HAP-1 (cell line): Measurements from ENCODE around the gene HCK.
"Not testable (repeated sequence)": the region's sequence is repeated elsewhere in the genome, so short reads cannot be mapped to it uniquely, and the experiment has no call there.

Experiments
- DNase-seq, 2 experiments: peaks; one replicate each; pipeline ENCODE4 v3.0.0-alpha.2; 2016 to 2020; ENCODE audit warnings: low spot score in 2 of 2
- H3K27me3 ChIP-seq: fragments of 250-450 bp; sonication (Bioruptor Pico); 2 replicates; pipeline ENCODE4 v1.5.1; 2020; ENCODE audit warnings: low read depth, mild to moderate bottlenecking, moderate library complexity
- H3K36me3 ChIP-seq: fragments of 250-450 bp; sonication (Bioruptor Pico); replicated peaks from 2 replicates; pipeline ENCODE4 v1.5.1; 2020; ENCODE audit warnings: mild to moderate bottlenecking
- H3K4me1 ChIP-seq: fragments of 250-450 bp; sonication (Bioruptor Pico); 2 replicates; pipeline ENCODE4 v1.5.1; 2020; ENCODE audit warnings: mild to moderate bottlenecking
- H3K4me3 ChIP-seq: fragments of 250-450 bp; sonication (Bioruptor Pico); 2 replicates; pipeline ENCODE4 v1.5.1; 2020; ENCODE audit warnings: mild to moderate bottlenecking, moderate library complexity
- H3K9me3 ChIP-seq: fragments of 250-450 bp; sonication (Bioruptor Pico); 2 replicates; pipeline ENCODE4 v1.5.1; 2020; ENCODE audit warnings: mild to moderate bottlenecking, moderate library complexity
- in situ Hi-C: fragments of 300-500 bp; cut with MboI; formaldehyde crosslinking; loops from 3 replicates; pipeline ENCODE4 v1.14.3; 2020; ENCODE audit warnings: low sequenced_read_pairs, inconsistent platforms, mixed read lengths

The HCK gene

DNA sequence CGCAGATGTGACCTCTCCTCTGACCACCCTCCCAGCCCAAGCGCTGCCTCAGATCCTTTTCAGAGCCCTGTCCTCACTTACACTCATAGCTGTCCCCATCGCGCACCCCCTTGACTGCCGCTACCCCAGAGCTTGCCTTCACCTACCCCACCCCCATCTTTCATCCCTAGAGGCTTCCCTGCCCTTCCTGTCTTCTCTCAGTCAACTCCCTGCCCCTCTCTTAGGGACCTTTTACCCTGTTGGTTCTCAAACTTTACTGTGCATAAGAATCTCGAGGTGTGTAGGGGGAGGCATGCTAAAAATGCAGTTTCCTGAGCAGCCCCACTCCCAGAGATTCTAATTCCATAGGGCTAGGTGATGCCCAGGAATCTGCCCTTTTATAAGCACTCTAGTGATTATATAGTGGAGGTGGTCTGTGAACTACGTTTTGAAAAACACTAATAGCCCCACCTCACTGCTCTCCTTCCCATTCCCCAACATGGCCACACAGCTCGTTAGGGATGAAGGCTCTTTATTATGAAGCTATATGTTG, 58.2 kb downstream of the HCK start:
- Histone ChIP-seq H3K27me3 (no peaks in the 10 kb centered on the region), H3K36me3 (peaks cover 6% of the 10 kb centered on the region), H3K4me1 (peaks cover 6% of the 10 kb centered on the region), H3K4me3 (peak overlapping the region; percentile 97), H3K9me3 (no peaks in the 10 kb centered on the region)
- in situ Hi-C loops = no loop called here
- DNase-seq = no peak

DNA sequence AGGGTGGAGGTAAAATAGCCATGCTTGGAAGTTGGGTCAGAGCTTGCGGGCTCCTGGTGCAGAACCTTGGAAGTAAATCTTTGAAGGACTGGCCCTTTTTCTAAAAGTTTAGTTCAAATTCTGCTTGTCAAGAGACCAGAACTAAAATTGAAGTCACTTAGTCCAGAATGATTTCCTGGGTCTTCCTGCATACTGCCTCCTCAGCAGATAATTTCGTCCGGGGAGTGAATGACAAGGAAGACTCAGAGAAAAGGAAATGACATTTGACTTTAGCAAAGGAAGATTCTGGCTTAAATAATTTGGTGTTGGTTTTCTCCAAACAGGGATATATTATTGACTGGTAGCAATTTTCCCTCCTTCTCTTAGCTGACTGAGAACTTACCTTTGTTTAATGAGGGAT, 58.7 kb downstream of the HCK start:
- Histone ChIP-seq H3K27me3 (no peaks in the 10 kb centered on the region), H3K36me3 (peaks cover 9% of the 10 kb centered on the region), H3K4me1 (peaks cover 6% of the 10 kb centered on the region), H3K4me3 (peak overlapping the region; percentile 97), H3K9me3 (no peaks in the 10 kb centered on the region)
- DNase-seq = no peak
- in situ Hi-C loops = no loop called here

DNA sequence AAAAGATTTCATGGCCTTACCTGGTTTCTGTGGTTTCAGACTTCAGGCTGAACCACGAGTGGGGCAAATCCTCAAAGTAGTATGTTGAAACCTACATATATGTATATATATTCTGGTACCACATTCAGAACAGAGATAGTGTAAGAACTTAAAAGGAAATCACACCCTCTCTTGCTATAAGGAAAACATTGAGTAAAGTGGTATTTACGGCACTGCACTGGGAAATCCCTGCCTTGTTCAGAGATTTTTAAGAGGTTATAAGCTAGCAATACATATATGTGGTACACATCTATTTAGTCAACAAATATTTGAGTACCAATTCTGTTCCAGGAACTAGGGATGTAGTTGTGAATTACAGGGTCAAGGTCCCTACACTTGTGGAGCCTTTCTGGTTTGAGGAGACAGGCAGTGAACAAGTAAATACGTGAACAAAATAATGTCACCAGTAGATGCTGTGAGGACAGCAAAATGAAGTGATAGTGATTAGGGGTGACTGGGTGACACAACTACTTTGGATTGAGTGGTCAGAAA, 59.2 kb downstream of the HCK start:
- in situ Hi-C loops = no loop called here
- H3K4me1 ChIP-seq = peaks cover 6% of the 10 kb centered on the region
- no peaks in the 10 kb centered on the region for H3K9me3 ChIP-seq
- peak overlapping the region; percentile 97 for H3K4me3 ChIP-seq
- no peak for DNase-seq
- H3K36me3 ChIP-seq = peaks cover 9% of the 10 kb centered on the region
- H3K27me3 ChIP-seq = no peaks in the 10 kb centered on the region

DNA sequence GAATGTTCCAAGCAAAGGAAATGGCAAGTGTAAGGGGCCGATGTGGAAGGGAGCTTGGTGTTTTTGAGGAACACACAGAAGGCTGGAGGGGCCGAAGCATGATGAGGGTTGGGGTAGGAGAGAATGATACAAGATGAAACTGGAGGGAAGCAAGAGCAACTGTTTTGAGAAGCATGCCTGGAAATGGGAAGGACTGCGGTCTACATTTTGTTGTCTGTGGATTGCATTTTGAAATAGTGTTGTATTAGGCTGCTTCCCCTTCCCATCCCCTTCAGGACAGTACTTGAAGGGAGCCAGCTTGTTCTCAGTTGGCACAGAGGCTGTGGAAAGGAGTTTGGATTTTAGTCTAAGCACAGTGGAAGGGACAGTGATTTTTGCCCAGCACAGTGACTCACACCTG, 59.7 kb downstream of the HCK start:
- peaks cover 6% of the 10 kb centered on the region for H3K4me1 ChIP-seq
- in situ Hi-C loops = no loop called here
- DNase-seq = no peak
- no peaks in the 10 kb centered on the region for H3K27me3 ChIP-seq
- H3K4me3 ChIP-seq = no peak overlapping the region
- H3K36me3 ChIP-seq = peaks cover 9% of the 10 kb centered on the region
- no peaks in the 10 kb centered on the region for H3K9me3 ChIP-seq

DNA sequence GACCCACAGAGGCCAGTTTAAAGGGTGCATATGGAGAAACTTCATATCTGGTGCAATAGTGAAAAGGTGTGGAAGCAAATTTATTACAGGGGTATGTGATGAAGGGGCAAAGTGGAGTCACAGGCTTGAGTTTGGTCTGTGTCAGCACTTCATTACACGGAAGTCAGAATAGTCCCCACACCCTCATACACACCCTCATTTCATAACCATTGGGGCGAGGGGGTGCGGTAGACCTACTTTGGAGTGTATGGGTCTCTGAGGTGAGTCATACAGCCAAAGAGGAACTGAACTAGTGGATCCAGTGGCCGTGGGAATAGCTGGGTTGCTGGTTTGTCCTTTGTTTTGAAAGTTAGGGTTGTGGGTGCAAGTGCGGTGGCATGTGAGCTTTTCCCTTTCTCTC, 60.8 kb downstream of the HCK start:
- Histone ChIP-seq H3K27me3 (no peaks in the 10 kb centered on the region), H3K4me3 (no peak overlapping the region), H3K9me3 (no peaks in the 10 kb centered on the region), H3K4me1 (peaks cover 6% of the 10 kb centered on the region), H3K36me3 (peaks cover 9% of the 10 kb centered on the region)
- DNase-seq = no peak
- in situ Hi-C loops = no loop called here

DNA sequence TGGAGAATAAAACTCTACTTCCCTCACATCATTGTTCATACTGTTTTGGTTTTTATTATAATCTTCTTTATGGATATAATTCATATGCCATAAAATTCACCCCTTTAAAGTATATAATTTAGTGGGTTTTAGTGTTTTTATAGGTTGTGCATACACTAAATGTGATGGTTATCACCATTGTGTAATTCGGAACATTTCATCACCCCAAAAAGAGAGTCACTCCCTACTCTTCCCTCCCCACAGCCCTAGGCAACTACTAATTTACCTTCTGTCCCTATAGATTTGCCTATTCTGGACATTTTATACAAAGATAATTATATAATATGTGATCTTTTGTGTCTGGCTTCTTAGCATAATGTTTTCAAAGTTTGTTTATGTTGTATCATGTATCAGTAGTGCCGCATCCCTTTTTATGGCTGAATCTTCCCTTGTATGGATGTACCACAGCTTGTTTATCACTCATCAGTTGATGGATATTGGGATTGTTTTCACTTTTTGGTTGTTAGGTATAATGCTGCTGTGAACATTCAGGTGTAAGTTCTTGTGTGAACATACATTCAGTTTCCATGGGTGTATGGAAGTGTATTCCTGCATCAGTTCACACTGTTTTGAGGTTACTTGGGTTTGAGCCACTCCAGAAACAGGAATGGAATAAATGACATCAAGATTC, 61.7 kb downstream of the HCK start:
- Histone ChIP-seq H3K4me1 (peaks cover 6% of the 10 kb centered on the region), H3K27me3 (no peaks in the 10 kb centered on the region), H3K36me3 (peaks cover 9% of the 10 kb centered on the region), H3K4me3 (no peak overlapping the region), H3K9me3 (no peaks in the 10 kb centered on the region)
- in situ Hi-C loops = no loop called here
- DNase-seq = no peak

DNA sequence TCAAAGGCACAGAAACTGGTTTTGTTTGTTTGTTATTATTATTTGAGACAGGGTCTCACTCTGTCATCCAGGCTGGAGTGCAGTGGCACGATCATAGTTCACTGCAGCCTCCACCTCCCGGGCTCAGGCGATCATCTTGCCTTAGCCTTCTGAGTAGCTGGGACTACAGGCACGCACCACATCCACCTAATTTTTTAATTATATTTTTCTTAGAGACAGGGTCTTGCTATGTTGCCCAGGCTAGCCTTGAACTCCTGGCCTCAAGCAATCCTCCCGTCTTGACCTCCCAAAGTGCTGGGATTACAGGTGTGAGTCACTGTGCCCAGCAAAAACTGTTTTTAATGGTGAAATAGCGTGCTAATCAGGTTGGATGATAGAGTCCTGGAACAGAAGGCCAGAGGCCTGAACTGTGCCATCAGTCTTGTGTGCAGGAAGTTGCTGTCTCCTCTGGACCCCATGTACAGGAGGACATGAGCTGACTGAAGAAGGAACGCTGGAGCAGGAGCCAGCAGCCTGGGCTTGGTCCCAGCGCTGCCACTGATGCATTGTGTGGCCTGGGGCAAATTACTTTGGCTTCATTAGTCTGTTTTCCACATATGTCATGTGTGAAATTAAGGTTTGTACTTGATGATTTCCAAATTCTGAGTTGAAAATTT, 62.4 kb downstream of the HCK start:
- in situ Hi-C loops = no loop called here
- Histone ChIP-seq H3K4me1 (peaks cover 6% of the 10 kb centered on the region), H3K4me3 (no peak overlapping the region), H3K36me3 (peaks cover 9% of the 10 kb centered on the region), H3K27me3 (no peaks in the 10 kb centered on the region), H3K9me3 (no peaks in the 10 kb centered on the region; the same call in 1 of the 2 replicates)
- DNase-seq = no peak

DNA sequence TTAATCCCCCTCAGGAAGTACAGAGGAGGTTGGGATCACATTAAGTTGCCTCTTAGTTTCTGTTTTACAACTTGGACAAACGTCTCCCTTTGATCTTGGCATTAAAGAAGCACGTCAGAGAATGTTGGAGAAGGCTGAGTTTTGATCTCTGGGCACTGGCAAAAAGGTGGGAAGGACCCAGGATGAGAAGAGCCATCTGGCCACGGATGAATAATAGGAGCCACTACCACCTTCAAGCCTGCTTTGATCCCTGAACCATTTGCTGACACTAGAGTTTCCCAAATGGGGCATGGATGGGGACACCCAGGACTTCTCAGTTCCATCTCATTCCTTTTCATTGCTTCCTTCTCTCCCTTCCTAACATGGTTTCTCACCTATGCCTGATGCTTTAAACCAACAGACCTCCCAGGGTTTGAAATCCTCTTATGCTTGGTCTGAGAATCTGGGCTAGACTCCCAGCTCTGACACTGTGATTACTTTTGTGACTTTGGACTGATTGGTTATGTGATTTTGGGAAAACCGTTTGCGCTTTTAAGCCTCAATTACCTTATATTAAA, 63.2 kb downstream of the HCK start:
- no peak overlapping the region for H3K4me3 ChIP-seq
- peaks cover 6% of the 10 kb centered on the region for H3K4me1 ChIP-seq
- H3K36me3 ChIP-seq = peaks cover 6% of the 10 kb centered on the region
- no peak for DNase-seq
- in situ Hi-C loops = no loop called here
- H3K9me3 ChIP-seq = peaks cover 5% of the 10 kb centered on the region
- H3K27me3 ChIP-seq = no peaks in the 10 kb centered on the region

DNA sequence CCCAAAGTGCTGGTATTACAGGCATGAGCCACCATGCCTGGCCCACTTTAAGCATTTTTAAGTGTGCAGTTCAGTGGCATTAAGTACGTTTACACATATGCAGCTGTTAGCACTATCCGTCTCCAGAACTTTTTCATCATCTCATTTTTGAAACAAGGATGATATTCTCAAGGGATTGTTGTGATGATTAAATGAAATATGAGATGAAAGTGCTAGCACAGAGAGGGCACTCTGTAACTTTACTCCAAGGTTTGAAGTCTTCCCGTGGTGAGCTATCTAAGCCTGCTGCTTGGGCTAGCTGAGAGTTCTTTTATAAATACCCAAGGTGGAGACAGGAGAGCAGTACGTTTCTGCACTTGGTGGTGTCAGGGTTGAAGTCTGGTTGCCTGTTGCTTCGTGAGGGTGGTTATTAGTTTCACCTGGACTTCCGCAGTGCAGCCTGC, 64.1 kb downstream of the HCK start:
- DNase-seq = no peak
- peaks cover 6% of the 10 kb centered on the region for H3K36me3 ChIP-seq
- peaks cover 5% of the 10 kb centered on the region for H3K9me3 ChIP-seq
- in situ Hi-C loops = no loop called here
- no peak overlapping the region for H3K4me3 ChIP-seq
- peaks cover 7% of the 10 kb centered on the region for H3K4me1 ChIP-seq
- H3K27me3 ChIP-seq = no peaks in the 10 kb centered on the region

DNA sequence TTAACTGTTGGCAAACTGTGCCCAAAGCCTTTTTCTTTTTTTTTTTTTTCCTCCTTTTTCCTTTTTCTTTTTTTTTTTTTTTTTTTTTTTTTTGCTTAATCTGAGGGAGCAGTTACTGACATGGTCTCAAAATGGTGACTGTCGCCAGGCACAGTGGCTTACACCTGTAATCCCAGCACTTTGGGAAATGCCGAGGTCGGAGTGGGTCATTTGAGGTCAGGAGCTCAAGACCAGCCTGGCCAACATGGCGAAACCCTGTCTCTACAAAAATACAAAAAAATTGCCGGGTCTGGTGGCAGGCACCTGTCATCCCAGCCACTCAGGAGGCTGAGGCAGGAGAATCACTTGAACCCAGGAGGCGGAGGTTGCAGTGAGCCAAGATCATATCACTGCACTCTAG, 64.8 kb downstream of the HCK start:
- H3K36me3 ChIP-seq, DNase-seq, in situ Hi-C loops, H3K4me1 ChIP-seq, H3K27me3 ChIP-seq, H3K9me3 ChIP-seq, H3K4me3 ChIP-seq: not testable (repeated sequence)

DNA sequence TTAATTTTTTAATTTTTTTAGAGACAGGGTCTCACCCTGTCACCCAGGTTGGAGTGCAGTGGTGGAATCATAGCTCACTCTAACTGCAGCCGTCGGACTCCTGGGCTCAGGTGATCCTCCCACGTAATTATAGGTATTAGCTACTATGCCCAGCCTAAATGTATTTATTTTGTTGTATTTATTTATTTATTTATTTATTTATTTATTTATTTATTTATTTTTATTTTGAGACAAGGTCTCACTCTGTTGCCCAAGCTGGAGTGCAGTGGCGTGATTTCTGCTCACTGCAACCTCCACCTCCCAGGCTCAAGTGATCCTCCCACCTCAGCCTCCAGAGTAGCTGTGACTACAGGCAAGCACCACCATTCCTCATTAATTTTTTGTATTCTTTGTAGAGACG, 66.4 kb downstream of the HCK start:
- H3K27me3 ChIP-seq, H3K36me3 ChIP-seq, DNase-seq, H3K9me3 ChIP-seq, H3K4me1 ChIP-seq, H3K4me3 ChIP-seq, in situ Hi-C loops: not testable (repeated sequence)

DNA sequence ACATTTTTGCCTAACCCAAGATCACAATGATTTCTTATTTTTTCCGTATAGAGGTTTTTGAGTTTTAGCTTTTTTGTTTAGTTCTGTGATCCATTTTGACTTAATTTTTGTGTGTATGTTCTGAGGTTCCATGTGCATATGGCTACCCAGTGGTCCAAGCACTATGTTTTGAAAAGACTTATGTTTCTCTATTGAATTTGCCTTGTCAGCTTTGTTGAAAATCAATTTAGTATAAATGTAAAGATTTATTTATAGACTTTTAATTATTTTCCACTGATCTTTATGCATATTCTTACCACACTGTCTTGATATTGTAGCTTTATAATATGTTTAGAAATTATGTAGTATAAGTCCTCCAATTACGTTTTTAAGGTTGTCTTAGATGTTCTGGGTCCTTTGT, 67.7 kb downstream of the HCK start:
- no peaks in the 10 kb centered on the region for H3K27me3 ChIP-seq
- in situ Hi-C loops = no loop called here
- peaks cover 5% of the 10 kb centered on the region for H3K9me3 ChIP-seq
- no peak overlapping the region for H3K4me3 ChIP-seq
- peaks cover 5% of the 10 kb centered on the region; the same call in 1 of the 2 replicates for H3K4me1 ChIP-seq
- DNase-seq = no peak
- H3K36me3 ChIP-seq = peaks cover 9% of the 10 kb centered on the region

DNA sequence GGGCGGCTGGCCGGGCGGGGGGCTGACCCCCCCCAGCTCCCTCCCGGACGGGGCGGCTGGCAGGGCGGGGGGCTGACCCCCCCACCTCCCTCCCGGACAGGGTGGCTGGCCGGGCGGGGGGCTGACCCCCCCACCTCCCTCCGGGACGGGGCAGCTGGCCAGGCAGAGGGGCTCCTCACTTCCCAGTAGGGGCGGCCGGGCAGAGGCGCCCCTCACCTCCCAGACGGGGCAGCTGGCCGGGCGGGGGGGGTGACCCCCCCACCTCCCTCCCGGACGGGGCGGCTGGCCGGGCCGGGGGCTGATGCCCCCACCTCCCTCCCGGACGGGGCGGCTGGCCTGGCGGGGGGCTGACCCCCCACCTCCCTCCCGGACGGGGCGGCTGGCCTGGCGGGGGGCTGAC, 69.9 kb downstream of the HCK start:
- DNase-seq, in situ Hi-C loops, H3K4me3 ChIP-seq: not testable (repeated sequence)

DNA sequence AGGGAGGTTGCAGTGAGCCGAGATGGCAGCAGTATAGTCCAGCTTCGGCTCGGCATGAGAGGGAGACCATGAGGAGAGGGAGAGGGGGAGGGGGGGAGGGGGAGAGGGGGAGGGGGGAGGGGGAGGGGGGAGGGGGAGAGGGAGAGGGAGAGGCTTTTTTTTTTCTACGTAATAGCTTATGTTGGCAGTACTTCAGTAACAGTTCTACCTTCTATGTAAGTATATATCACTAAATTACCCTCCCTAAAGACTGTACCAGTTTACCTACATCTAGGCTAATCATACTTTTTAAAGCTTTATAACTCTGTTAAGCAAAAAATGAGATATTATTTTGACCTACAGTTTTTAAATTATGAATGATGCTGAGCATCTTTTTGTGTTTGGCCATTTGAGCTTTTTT, 71.0 kb downstream of the HCK start:
- peaks cover 10% of the 10 kb centered on the region for H3K4me1 ChIP-seq
- no peak overlapping the region for H3K4me3 ChIP-seq
- in situ Hi-C loops = no loop called here
- peaks cover 5% of the 10 kb centered on the region for H3K9me3 ChIP-seq
- no peaks in the 10 kb centered on the region for H3K27me3 ChIP-seq
- DNase-seq = no peak
- H3K36me3 ChIP-seq = peaks cover 4% of the 10 kb centered on the region

More for the DNA sequence above, 69.9 kb downstream of the HCK start:
- H3K27me3 ChIP-seq, H3K36me3 ChIP-seq, H3K4me1 ChIP-seq, H3K9me3 ChIP-seq: not testable (repeated sequence)
